ENCODE results near the gene PDP2.

Gene PDP2

GRCh38 chr16:66936462-66936861 lies 56.1 kb downstream of the PDP2 start:
- H4K20me1 ChIP-seq (ENCODE audit: insufficient read depth, low read length), result no peaks in the 10 kb centered on the region
- TF ChIP-seq CTCF (IDR thresholded peaks at IDR 0.05; ENCODE audit: low read length) (no peak), EZH2 (IDR thresholded peaks at IDR 0.05; ENCODE audit: borderline replicate concordance, low read length) (no peak)
- no peaks in the 10 kb centered on the region for H3K9me3 ChIP-seq (ENCODE audit: low read length)
- no peak overlapping the region for H2AFZ ChIP-seq (ENCODE audit: low read length)
- H3F3A ChIP-seq (ENCODE audit: insufficient read depth, low read length), result no peaks in the 10 kb centered on the region
- no peak overlapping the region for H3K4me3 ChIP-seq (ENCODE audit: low read depth, low read length, poor library complexity, severe bottlenecking)
- peaks cover 10% of the 10 kb centered on the region; the same call in 1 of the 2 replicates for H3K36me3 ChIP-seq (ENCODE audit: insufficient read depth, low read length)
- H3K4me1 ChIP-seq (ENCODE audit: insufficient read depth, low read length, severe bottlenecking), result peaks cover 23% of the 10 kb centered on the region
- H3K9me2 ChIP-seq (ENCODE audit: low read depth, low read length), result no peaks in the 10 kb centered on the region
- H3K27me3 ChIP-seq (ENCODE audit: insufficient read depth, low read length), result no peaks in the 10 kb centered on the region
- no peak overlapping the region for H3K9ac ChIP-seq (ENCODE audit: low read length)
- H3K79me2 ChIP-seq (ENCODE audit: insufficient read depth, low read length), result no peaks in the 10 kb centered on the region
- H3K27ac ChIP-seq (ENCODE audit: low read depth, low read length, poor library complexity, severe bottlenecking), result no peak overlapping the region
- H3K4me2 ChIP-seq (ENCODE audit: low read length), result no peak overlapping the region

GRCh38 chr16:66936889-66937554 lies 56.7 kb downstream of the PDP2 start:
- H3K4me2 ChIP-seq (ENCODE audit: low read length), result no peak overlapping the region
- peaks cover 23% of the 10 kb centered on the region for H3K4me1 ChIP-seq (ENCODE audit: insufficient read depth, low read length, severe bottlenecking)
- H3K79me2 ChIP-seq (ENCODE audit: insufficient read depth, low read length), result no peaks in the 10 kb centered on the region
- H2AFZ ChIP-seq (ENCODE audit: low read length), result no peak overlapping the region
- no peaks in the 10 kb centered on the region for H4K20me1 ChIP-seq (ENCODE audit: insufficient read depth, low read length)
- H3K9me2 ChIP-seq (ENCODE audit: low read depth, low read length), result no peaks in the 10 kb centered on the region
- no peak overlapping the region for H3K27ac ChIP-seq (ENCODE audit: low read depth, low read length, poor library complexity, severe bottlenecking)
- H3K9ac ChIP-seq (ENCODE audit: low read length), result no peak overlapping the region
- no peaks in the 10 kb centered on the region for H3K27me3 ChIP-seq (ENCODE audit: insufficient read depth, low read length)
- no peaks in the 10 kb centered on the region for H3K9me3 ChIP-seq (ENCODE audit: low read length)
- peaks cover 11% of the 10 kb centered on the region; the same call in 1 of the 2 replicates for H3K36me3 ChIP-seq (ENCODE audit: insufficient read depth, low read length)
- H3F3A ChIP-seq (ENCODE audit: insufficient read depth, low read length), result no peaks in the 10 kb centered on the region
- TF ChIP-seq CTCF (IDR thresholded peaks at IDR 0.05; ENCODE audit: low read length), result no peak
- TF ChIP-seq EZH2 (IDR thresholded peaks at IDR 0.05; ENCODE audit: borderline replicate concordance, low read length), result no peak
- H3K4me3 ChIP-seq (ENCODE audit: low read depth, low read length, poor library complexity, severe bottlenecking), result no peak overlapping the region

- peaks cover 21% of the 10 kb centered on the region for H3K4me1 ChIP-seq (ENCODE audit: insufficient read depth, low read length, severe bottlenecking)
- TF ChIP-seq CTCF (IDR thresholded peaks at IDR 0.05; ENCODE audit: low read length) (no peak), EZH2 (IDR thresholded peaks at IDR 0.05; ENCODE audit: borderline replicate concordance, low read length) (no peak)
- no peaks in the 10 kb centered on the region for H3K9me2 ChIP-seq (ENCODE audit: low read depth, low read length)
- no peaks in the 10 kb centered on the region for H3K9me3 ChIP-seq (ENCODE audit: low read length)
- H3K4me2 ChIP-seq (ENCODE audit: low read length), result no peak overlapping the region
- no peaks in the 10 kb centered on the region for H3K79me2 ChIP-seq (ENCODE audit: insufficient read depth, low read length)
- peaks cover 11% of the 10 kb centered on the region; the same call in 1 of the 2 replicates for H3K36me3 ChIP-seq (ENCODE audit: insufficient read depth, low read length)
- H3K4me3 ChIP-seq (ENCODE audit: low read depth, low read length, poor library complexity, severe bottlenecking), result no peak overlapping the region
- H4K20me1 ChIP-seq (ENCODE audit: insufficient read depth, low read length), result no peaks in the 10 kb centered on the region
- no peak overlapping the region for H3K27ac ChIP-seq (ENCODE audit: low read depth, low read length, poor library complexity, severe bottlenecking)
- no peaks in the 10 kb centered on the region for H3F3A ChIP-seq (ENCODE audit: insufficient read depth, low read length)
- H3K9ac ChIP-seq (ENCODE audit: low read length), result no peak overlapping the region
- H2AFZ ChIP-seq (ENCODE audit: low read length), result no peak overlapping the region
- H3K27me3 ChIP-seq (ENCODE audit: insufficient read depth, low read length), result no peaks in the 10 kb centered on the region
These were observed 57.5 kb downstream of the PDP2 start for GRCh38 chr16:66937725-66938337.

All from OCI-LY1 (cell line).